GM23338 (cell line): Measurements from ENCODE around the gene LRIT3. TPM values are rescaled to one million over a fixed set of nuclear protein-coding genes. Genes with fewer than 3 reads are reported as not detected.

ENCODE experiments used
- ATAC-seq: fragments of 200-7000 bp; cut with Tn5 transposase; 3 replicates; pipeline ENCODE4 v1.9.1; 2020
- DNase-seq: peaks from one replicate; pipeline ENCODE4 v3.0.0-alpha.2; 2015; ENCODE audit warnings: low spot score
- H2AFZ ChIP-seq: fragments of 200-600 bp; sonication (generic); 2 replicates; pipeline ENCODE4 v1.8.0; 2016; ENCODE audit warnings: antibody characterized with exemption, mild to moderate bottlenecking, moderate library complexity
- H3F3A ChIP-seq: fragments of 200-600 bp; sonication (generic); replicated peaks from 2 replicates; pipeline ENCODE4 v1.8.0; 2017; ENCODE audit warnings: antibody characterized with exemption, mixed run types, low read depth
- H3K27ac ChIP-seq: fragments of 200-600 bp; sonication (generic); 2 replicates; pipeline ENCODE4 v1.6.1; 2016; ENCODE audit warnings: low read depth
- H3K27me3 ChIP-seq: fragments of 200-600 bp; sonication (generic); 2 replicates; pipeline ENCODE4 v1.8.0; 2016; ENCODE audit warnings: mild to moderate bottlenecking, mixed run types, moderate library complexity; ENCODE audit not compliant: insufficient read depth
- H3K36me3 ChIP-seq: fragments of 200-600 bp; sonication (generic); 2 replicates; pipeline ENCODE4 v1.8.0; 2016; ENCODE audit warnings: mild to moderate bottlenecking; ENCODE audit not compliant: insufficient read depth
- H3K4me1 ChIP-seq: fragments of 200-600 bp; sonication (generic); 2 replicates; pipeline ENCODE4 v1.8.0; 2016; ENCODE audit warnings: mild to moderate bottlenecking, moderate library complexity; ENCODE audit not compliant: insufficient read depth
- H3K4me2 ChIP-seq: fragments of 200-600 bp; sonication (generic); 2 replicates; pipeline ENCODE4 v1.7.1; 2017; ENCODE audit warnings: mixed run types
- H3K4me3 ChIP-seq: fragments of 200-600 bp; sonication (generic); 2 replicates; pipeline ENCODE4 v1.6.1; 2016; ENCODE audit warnings: mixed run types
- H3K79me2 ChIP-seq: fragments of 200-600 bp; sonication (generic); replicated peaks from 2 replicates; pipeline ENCODE4 v1.8.0; 2017; ENCODE audit warnings: mild to moderate bottlenecking; ENCODE audit not compliant: insufficient read depth
- H3K9me2 ChIP-seq: fragments of 200-600 bp; sonication (generic); 2 replicates; pipeline ENCODE4 v1.8.0; 2017; ENCODE audit not compliant: insufficient read depth
- H4K20me1 ChIP-seq: fragments of 200-600 bp; sonication (generic); replicated peaks from 2 replicates; pipeline ENCODE4 v1.8.0; 2017; ENCODE audit warnings: mild to moderate bottlenecking; ENCODE audit not compliant: insufficient read depth
- H3K27ac Mint-ChIP-seq: 2 replicates; pipeline ENCODE4 v1.8.0; 2020; ENCODE audit warnings: inconsistent platforms, mild to moderate bottlenecking, moderate library complexity, mixed read lengths
- H3K27me3 Mint-ChIP-seq: 3 replicates; pipeline ENCODE4 v1.8.0; 2022; ENCODE audit warnings: low read depth, mild to moderate bottlenecking, moderate library complexity, mixed read lengths, inconsistent platforms; ENCODE audit not compliant: insufficient read depth, poor library complexity
- H3K36me3 Mint-ChIP-seq: 3 replicates; pipeline ENCODE4 v1.8.0; 2021; ENCODE audit warnings: low read depth, mild to moderate bottlenecking, inconsistent platforms, moderate library complexity, mixed read lengths
- H3K4me1 Mint-ChIP-seq: 3 replicates; pipeline ENCODE4 v1.8.0; 2020; ENCODE audit warnings: mild to moderate bottlenecking, inconsistent platforms, mixed read lengths
- H3K4me3 Mint-ChIP-seq: 3 replicates; pipeline ENCODE4 v1.8.0; 2021; ENCODE audit warnings: moderate library complexity, mild to moderate bottlenecking, inconsistent platforms, mixed read lengths
- H3K9me3 Mint-ChIP-seq: 3 replicates; pipeline ENCODE4 v1.8.0; 2020; ENCODE audit warnings: moderate library complexity, mild to moderate bottlenecking, inconsistent platforms, mixed read lengths
- CREB1 ChIP-seq: fragments of 250-450 bp; sonication (Bioruptor Pico); IDR thresholded peaks from 2 replicates; pipeline ENCODE4 v1.5.0; 2020; ENCODE audit warnings: low read depth, mild to moderate bottlenecking, moderate library complexity
- EZH2 ChIP-seq: fragments of 200-600 bp; sonication (generic); IDR thresholded peaks from one replicate; pipeline ENCODE4 v1.8.0; 2017; ENCODE audit warnings: antibody characterized with exemption, mild to moderate bottlenecking, low read depth; ENCODE audit not compliant: unreplicated experiment
- EZH2phosphoT487 ChIP-seq: fragments of 200-600 bp; sonication (generic); IDR thresholded peaks from one replicate; pipeline ENCODE4 v1.8.1; 2018; ENCODE audit warnings: antibody characterized with exemption; ENCODE audit not compliant: unreplicated experiment
- JUNB ChIP-seq: IDR thresholded peaks from one replicate; pipeline ENCODE4 v1.6.1; 2016; ENCODE audit warnings: antibody characterized with exemption; ENCODE audit not compliant: unreplicated experiment
- NANOG ChIP-seq: IDR thresholded peaks from 2 replicates; pipeline ENCODE4 v1.6.1; 2016; ENCODE audit warnings: antibody characterized with exemption, borderline replicate concordance
- POLR2AphosphoS5 ChIP-seq: IDR thresholded peaks from 2 replicates; pipeline ENCODE4 v1.6.1; 2016; ENCODE audit warnings: antibody characterized with exemption, low read depth
- STAT1 ChIP-seq: IDR thresholded peaks from one replicate; pipeline ENCODE4 v1.6.1; 2016; ENCODE audit warnings: antibody characterized with exemption; ENCODE audit not compliant: unreplicated experiment
- ZNF114 ChIP-seq: fragments of 250-450 bp; sonication (Bioruptor Pico); IDR thresholded peaks from 2 replicates; pipeline ENCODE4 v1.5.0; 2020; ENCODE audit warnings: mild to moderate bottlenecking, moderate library complexity
- ZNF331 ChIP-seq: fragments of 250-450 bp; sonication (Bioruptor Pico); IDR thresholded peaks from 2 replicates; pipeline ENCODE4 v1.5.0; 2020; ENCODE audit warnings: low read depth, mild to moderate bottlenecking, moderate library complexity
- polyA plus RNA-seq: library from polyadenylated mRNA; unstranded; fragments of >200 nt; fragmentation: Nextera tagmentation; extraction: Ambion mirVana; gene quantifications from 2 replicates; pipeline ENCODE4 v1.2.1, GENCODE V29; 2016
- total RNA-seq: library from RNA; depleted of rRNA; stranded (reverse); fragments of >200 nt; shearing (Covaris generic); gene quantifications from 2 replicates; pipeline ENCODE4 v1.2.3, GENCODE V29; 2014
- TF ChIP-seq, protein P1 (sequence below), 2 experiments: fragments of 200-600 bp in 1 of 2; sonication (generic) in 1 of 2; conservative IDR thresholded peaks; 2 replicates each; pipeline versions ENCODE4 v1.5.1 to v1.6.1; 2016 to 2017; ENCODE audit warnings: antibody characterized with exemption in 2 of 2, low read depth in 2 of 2, mild to moderate bottlenecking in 2 of 2, moderate library complexity in 1 of 2
- TF ChIP-seq, protein P2 (sequence below): IDR thresholded peaks from one replicate; pipeline ENCODE4 v1.6.1; 2018; ENCODE audit warnings: antibody characterized with exemption; ENCODE audit not compliant: unreplicated experiment
- TF ChIP-seq, protein P3 (sequence below): IDR thresholded peaks from 2 replicates; pipeline ENCODE4 v1.6.1; 2016; ENCODE audit warnings: antibody characterized with exemption
- TF ChIP-seq, protein P4 (sequence below): fragments of 250-450 bp; sonication (Bioruptor Pico); IDR thresholded peaks from 2 replicates; pipeline ENCODE4 v1.5.0; 2020; ENCODE audit warnings: mild to moderate bottlenecking, moderate library complexity

Gene LRIT3
- total and polyA plus RNA-seq, 2 experiments from 2014 or later = 0.14 TPM; not detected in 1

DNA sequence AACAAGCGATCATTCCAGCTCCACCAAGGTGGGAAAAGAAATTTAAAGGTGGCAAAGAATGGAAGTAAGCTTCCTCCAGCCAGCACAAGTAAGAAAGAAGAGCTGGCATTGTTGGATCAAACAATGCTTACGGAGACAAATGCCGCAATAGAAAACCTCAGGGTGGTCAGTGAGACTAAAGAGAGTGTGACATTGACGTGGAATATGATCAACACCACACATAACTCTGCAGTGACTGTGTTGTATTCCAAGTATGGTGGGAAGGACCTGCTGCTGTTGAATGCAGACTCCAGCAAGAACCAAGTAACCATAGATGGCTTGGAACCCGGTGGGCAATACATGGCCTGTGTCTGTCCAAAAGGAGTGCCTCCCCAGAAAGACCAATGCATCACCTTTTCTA, 22.2 kb downstream of the LRIT3 start:
- no peak overlapping the region for H3K27ac ChIP-seq
- peaks cover 4% of the 10 kb centered on the region; the same call in 1 of the 2 replicates for H3K9me2 ChIP-seq
- no peaks in the 10 kb centered on the region; the same call in 2 of the 3 replicates for H3K9me3 Mint-ChIP-seq
- TF ChIP-seq, protein P1, sequence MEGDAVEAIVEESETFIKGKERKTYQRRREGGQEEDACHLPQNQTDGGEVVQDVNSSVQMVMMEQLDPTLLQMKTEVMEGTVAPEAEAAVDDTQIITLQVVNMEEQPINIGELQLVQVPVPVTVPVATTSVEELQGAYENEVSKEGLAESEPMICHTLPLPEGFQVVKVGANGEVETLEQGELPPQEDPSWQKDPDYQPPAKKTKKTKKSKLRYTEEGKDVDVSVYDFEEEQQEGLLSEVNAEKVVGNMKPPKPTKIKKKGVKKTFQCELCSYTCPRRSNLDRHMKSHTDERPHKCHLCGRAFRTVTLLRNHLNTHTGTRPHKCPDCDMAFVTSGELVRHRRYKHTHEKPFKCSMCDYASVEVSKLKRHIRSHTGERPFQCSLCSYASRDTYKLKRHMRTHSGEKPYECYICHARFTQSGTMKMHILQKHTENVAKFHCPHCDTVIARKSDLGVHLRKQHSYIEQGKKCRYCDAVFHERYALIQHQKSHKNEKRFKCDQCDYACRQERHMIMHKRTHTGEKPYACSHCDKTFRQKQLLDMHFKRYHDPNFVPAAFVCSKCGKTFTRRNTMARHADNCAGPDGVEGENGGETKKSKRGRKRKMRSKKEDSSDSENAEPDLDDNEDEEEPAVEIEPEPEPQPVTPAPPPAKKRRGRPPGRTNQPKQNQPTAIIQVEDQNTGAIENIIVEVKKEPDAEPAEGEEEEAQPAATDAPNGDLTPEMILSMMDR (conservative IDR thresholded peaks at IDR 0.05; ENCODE audit: low read depth in 2 of 2) = no peak
- TF ChIP-seq, protein P2, sequence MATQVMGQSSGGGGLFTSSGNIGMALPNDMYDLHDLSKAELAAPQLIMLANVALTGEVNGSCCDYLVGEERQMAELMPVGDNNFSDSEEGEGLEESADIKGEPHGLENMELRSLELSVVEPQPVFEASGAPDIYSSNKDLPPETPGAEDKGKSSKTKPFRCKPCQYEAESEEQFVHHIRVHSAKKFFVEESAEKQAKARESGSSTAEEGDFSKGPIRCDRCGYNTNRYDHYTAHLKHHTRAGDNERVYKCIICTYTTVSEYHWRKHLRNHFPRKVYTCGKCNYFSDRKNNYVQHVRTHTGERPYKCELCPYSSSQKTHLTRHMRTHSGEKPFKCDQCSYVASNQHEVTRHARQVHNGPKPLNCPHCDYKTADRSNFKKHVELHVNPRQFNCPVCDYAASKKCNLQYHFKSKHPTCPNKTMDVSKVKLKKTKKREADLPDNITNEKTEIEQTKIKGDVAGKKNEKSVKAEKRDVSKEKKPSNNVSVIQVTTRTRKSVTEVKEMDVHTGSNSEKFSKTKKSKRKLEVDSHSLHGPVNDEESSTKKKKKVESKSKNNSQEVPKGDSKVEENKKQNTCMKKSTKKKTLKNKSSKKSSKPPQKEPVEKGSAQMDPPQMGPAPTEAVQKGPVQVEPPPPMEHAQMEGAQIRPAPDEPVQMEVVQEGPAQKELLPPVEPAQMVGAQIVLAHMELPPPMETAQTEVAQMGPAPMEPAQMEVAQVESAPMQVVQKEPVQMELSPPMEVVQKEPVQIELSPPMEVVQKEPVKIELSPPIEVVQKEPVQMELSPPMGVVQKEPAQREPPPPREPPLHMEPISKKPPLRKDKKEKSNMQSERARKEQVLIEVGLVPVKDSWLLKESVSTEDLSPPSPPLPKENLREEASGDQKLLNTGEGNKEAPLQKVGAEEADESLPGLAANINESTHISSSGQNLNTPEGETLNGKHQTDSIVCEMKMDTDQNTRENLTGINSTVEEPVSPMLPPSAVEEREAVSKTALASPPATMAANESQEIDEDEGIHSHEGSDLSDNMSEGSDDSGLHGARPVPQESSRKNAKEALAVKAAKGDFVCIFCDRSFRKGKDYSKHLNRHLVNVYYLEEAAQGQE = no peak
- TF ChIP-seq NANOG = no peak
- no peak for TF ChIP-seq CREB1
- TF ChIP-seq EZH2 = no peak
- no peak for TF ChIP-seq ZNF331
- TF ChIP-seq, protein P3, sequence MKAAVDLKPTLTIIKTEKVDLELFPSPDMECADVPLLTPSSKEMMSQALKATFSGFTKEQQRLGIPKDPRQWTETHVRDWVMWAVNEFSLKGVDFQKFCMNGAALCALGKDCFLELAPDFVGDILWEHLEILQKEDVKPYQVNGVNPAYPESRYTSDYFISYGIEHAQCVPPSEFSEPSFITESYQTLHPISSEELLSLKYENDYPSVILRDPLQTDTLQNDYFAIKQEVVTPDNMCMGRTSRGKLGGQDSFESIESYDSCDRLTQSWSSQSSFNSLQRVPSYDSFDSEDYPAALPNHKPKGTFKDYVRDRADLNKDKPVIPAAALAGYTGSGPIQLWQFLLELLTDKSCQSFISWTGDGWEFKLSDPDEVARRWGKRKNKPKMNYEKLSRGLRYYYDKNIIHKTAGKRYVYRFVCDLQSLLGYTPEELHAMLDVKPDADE = no peak
- TF ChIP-seq ZNF114 (CRISPR knock-in tag) = no peak
- no peak for TF ChIP-seq STAT1
- no peak for TF ChIP-seq JUNB
- TF ChIP-seq, protein P4, sequence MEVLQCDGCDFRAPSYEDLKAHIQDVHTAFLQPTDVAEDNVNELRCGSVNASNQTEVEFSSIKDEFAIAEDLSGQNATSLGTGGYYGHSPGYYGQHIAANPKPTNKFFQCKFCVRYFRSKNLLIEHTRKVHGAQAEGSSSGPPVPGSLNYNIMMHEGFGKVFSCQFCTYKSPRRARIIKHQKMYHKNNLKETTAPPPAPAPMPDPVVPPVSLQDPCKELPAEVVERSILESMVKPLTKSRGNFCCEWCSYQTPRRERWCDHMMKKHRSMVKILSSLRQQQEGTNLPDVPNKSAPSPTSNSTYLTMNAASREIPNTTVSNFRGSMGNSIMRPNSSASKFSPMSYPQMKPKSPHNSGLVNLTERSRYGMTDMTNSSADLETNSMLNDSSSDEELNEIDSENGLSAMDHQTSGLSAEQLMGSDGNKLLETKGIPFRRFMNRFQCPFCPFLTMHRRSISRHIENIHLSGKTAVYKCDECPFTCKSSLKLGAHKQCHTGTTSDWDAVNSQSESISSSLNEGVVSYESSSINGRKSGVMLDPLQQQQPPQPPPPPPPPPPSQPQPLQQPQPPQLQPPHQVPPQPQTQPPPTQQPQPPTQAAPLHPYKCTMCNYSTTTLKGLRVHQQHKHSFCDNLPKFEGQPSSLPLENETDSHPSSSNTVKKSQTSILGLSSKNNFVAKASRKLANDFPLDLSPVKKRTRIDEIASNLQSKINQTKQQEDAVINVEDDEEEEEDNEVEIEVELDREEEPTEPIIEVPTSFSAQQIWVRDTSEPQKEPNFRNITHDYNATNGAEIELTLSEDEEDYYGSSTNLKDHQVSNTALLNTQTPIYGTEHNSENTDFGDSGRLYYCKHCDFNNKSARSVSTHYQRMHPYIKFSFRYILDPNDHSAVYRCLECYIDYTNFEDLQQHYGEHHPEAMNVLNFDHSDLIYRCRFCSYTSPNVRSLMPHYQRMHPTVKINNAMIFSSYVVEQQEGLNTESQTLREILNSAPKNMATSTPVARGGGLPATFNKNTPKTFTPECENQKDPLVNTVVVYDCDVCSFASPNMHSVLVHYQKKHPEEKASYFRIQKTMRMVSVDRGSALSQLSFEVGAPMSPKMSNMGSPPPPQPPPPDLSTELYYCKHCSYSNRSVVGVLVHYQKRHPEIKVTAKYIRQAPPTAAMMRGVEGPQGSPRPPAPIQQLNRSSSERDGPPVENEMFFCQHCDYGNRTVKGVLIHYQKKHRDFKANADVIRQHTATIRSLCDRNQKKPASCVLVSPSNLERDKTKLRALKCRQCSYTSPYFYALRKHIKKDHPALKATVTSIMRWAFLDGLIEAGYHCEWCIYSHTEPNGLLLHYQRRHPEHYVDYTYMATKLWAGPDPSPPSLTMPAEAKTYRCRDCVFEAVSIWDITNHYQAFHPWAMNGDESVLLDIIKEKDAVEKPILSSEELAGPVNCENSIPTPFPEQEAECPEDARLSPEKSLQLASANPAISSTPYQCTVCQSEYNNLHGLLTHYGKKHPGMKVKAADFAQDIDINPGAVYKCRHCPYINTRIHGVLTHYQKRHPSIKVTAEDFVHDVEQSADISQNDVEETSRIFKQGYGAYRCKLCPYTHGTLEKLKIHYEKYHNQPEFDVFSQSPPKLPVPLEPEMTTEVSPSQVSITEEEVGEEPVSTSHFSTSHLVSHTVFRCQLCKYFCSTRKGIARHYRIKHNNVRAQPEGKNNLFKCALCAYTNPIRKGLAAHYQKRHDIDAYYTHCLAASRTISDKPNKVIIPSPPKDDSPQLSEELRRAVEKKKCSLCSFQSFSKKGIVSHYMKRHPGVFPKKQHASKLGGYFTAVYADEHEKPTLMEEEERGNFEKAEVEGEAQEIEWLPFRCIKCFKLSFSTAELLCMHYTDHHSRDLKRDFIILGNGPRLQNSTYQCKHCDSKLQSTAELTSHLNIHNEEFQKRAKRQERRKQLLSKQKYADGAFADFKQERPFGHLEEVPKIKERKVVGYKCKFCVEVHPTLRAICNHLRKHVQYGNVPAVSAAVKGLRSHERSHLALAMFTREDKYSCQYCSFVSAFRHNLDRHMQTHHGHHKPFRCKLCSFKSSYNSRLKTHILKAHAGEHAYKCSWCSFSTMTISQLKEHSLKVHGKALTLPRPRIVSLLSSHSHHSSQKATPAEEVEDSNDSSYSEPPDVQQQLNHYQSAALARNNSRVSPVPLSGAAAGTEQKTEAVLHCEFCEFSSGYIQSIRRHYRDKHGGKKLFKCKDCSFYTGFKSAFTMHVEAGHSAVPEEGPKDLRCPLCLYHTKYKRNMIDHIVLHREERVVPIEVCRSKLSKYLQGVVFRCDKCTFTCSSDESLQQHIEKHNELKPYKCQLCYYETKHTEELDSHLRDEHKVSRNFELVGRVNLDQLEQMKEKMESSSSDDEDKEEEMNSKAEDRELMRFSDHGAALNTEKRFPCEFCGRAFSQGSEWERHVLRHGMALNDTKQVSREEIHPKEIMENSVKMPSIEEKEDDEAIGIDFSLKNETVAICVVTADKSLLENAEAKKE (CRISPR knock-in tag) = no peak
- no peak for TF ChIP-seq POLR2AphosphoS5
- no peak for TF ChIP-seq EZH2phosphoT487
- H3K36me3 Mint-ChIP-seq = no peaks in the 10 kb centered on the region
- H3K4me2 ChIP-seq = no peak overlapping the region
- H3K4me1 Mint-ChIP-seq = peaks cover 5% of the 10 kb centered on the region; the same call in 2 of the 3 replicates
- no peak overlapping the region for H3K4me3 Mint-ChIP-seq
- ATAC-seq = no peak
- no peaks in the 10 kb centered on the region for H3K27me3 ChIP-seq
- no peaks in the 10 kb centered on the region for H3K4me1 ChIP-seq
- H4K20me1 ChIP-seq = no peaks in the 10 kb centered on the region
- H3K36me3 ChIP-seq = no peaks in the 10 kb centered on the region
- H3K27ac Mint-ChIP-seq = no peak overlapping the region
- H3F3A ChIP-seq = no peaks in the 10 kb centered on the region
- no peak for DNase-seq
- H2AFZ ChIP-seq = no peak overlapping the region
- no peak overlapping the region for H3K4me3 ChIP-seq
- peaks cover 2% of the 10 kb centered on the region for H3K27me3 Mint-ChIP-seq
- H3K79me2 ChIP-seq = no peaks in the 10 kb centered on the region
